ENCODE measurements around the gene SEMA4B.
"Not testable (repeated sequence)": the region's sequence is repeated elsewhere in the genome, so short reads cannot be mapped to it uniquely, and the experiment has no call there.

Gene SEMA4B

GRCh38 chr15:90201130-90201943, at the start of gene SEMA4B:
Gene SEMA4B (plus strand): TSS chr15:90201330. CDS start chr15:90201579, 249 bp downstream.
- DNase-seq, result peak; percentile 72

- no peak for DNase-seq
Measured at GRCh38 chr15:90151989-90152645, 49.0 kb upstream of the SEMA4B start.

GRCh38 chr15:90153658-90154057, 47.5 kb upstream of the SEMA4B start:
- no peak for DNase-seq

GRCh38 chr15:90154246-90154645, 46.9 kb upstream of the SEMA4B start:
- DNase-seq, result no peak

- no peak for DNase-seq
Measured at GRCh38 chr15:90154861-90155626, 46.1 kb upstream of the SEMA4B start.

GRCh38 chr15:90159213-90159612, 41.9 kb upstream of the SEMA4B start:
- DNase-seq, result no peak

- no peak for DNase-seq
Measured at GRCh38 chr15:90160781-90161727, 40.1 kb upstream of the SEMA4B start.

- DNase-seq, result no peak
Measured at GRCh38 chr15:90161950-90162361, 39.2 kb upstream of the SEMA4B start.

GRCh38 chr15:90162956-90163355, 38.2 kb upstream of the SEMA4B start:
- no peak for DNase-seq

- not testable (repeated sequence) for DNase-seq
Measured at GRCh38 chr15:90164239-90164638, 36.9 kb upstream of the SEMA4B start.

- no peak for DNase-seq
Measured at GRCh38 chr15:90165157-90165556, 36.0 kb upstream of the SEMA4B start.

- DNase-seq, result no peak
Measured at GRCh38 chr15:90165659-90166489, 35.3 kb upstream of the SEMA4B start.

- DNase-seq, result no peak
Measured at GRCh38 chr15:90167121-90167520, 34.0 kb upstream of the SEMA4B start.

GRCh38 chr15:90171623-90172022, 29.5 kb upstream of the SEMA4B start:
- DNase-seq, result no peak

GRCh38 chr15:90173372-90173771, 27.8 kb upstream of the SEMA4B start:
- DNase-seq, result no peak

GRCh38 chr15:90174140-90174875, 26.8 kb upstream of the SEMA4B start:
- no peak for DNase-seq

- DNase-seq, result no peak
Measured at GRCh38 chr15:90177012-90177411, 24.1 kb upstream of the SEMA4B start.

- no peak for DNase-seq
Measured at GRCh38 chr15:90178468-90179435, 22.4 kb upstream of the SEMA4B start.

GRCh38 chr15:90181776-90182175, 19.4 kb upstream of the SEMA4B start:
- DNase-seq, result no peak
